ENCODE data around the gene MYO3B. TPM values are rescaled to one million over a fixed set of nuclear protein-coding genes. Genes with fewer than 3 reads are reported as not detected.

MYO3B gene
- total and polyA plus RNA-seq, 3 donors from 2014 or later, result 1.4 to 3.5 (median 2.5) TPM

DNA sequence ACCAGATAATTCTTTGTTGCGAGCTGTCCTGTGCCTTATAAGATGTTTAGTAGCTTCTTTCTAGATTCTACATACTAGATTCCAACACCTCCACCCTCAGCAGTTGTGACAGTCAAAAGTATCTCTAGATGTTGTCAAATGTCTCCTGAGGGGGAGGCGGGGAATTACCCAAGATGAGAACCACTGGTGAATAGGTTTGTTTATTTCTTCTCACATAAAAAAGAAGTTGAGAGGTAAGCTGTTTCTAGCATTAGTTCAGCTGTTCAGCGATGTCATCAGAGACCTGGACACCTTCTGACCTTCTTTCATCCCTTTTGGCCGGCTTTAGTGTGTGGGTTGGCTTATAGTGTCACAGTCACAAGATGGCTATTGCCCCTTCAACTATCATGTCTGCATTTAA lies 299.7 kb downstream of the MYO3B start:
- 69% methylated on average over 4 of the region's 4 CpGs for WGBS, 2 donors
- Histone ChIP-seq H3K27me3 (no peaks in the 10 kb centered on the region), H3K36me3 (ENCODE audit: low read depth, missing control alignments) (no peaks in the 10 kb centered on the region), H3K4me3 (no peak overlapping the region), H3K4me1 (no peaks in the 10 kb centered on the region), H3K27ac (no peak overlapping the region), H3K9me3 (no peaks in the 10 kb centered on the region)
- intact Hi-C loops (cut with DNase I; ENCODE audit: low total_unique reads), result no loop called here
- TF ChIP-seq, protein P1, sequence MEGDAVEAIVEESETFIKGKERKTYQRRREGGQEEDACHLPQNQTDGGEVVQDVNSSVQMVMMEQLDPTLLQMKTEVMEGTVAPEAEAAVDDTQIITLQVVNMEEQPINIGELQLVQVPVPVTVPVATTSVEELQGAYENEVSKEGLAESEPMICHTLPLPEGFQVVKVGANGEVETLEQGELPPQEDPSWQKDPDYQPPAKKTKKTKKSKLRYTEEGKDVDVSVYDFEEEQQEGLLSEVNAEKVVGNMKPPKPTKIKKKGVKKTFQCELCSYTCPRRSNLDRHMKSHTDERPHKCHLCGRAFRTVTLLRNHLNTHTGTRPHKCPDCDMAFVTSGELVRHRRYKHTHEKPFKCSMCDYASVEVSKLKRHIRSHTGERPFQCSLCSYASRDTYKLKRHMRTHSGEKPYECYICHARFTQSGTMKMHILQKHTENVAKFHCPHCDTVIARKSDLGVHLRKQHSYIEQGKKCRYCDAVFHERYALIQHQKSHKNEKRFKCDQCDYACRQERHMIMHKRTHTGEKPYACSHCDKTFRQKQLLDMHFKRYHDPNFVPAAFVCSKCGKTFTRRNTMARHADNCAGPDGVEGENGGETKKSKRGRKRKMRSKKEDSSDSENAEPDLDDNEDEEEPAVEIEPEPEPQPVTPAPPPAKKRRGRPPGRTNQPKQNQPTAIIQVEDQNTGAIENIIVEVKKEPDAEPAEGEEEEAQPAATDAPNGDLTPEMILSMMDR (IDR thresholded peaks at IDR 0.05), result no peak
- TF ChIP-seq POLR2A (IDR thresholded peaks at IDR 0.05), result no peak
- DNase-seq, result no peak

DNA sequence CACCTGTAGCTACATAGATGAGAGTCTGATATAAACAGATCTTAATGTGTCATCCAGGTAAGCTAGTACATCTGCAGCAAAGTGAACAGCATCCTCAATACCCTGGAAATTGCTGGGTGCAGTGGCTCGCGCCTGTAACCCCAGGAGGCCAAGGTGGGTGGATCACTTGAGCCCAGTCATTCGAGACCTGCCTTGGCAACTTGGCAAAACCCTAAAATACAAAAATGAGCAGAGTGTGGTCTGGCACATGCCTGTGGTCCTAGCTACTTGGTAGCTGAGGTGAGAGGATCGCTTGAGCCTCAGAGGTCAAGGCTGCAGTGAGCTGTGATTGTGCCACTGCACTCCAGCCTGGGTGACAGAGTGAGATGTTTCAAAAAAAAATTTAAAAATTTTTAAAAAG lies 303.3 kb downstream of the MYO3B start:
- DNase-seq, result no peak
- intact Hi-C loops (cut with DNase I; ENCODE audit: low total_unique reads), result no loop called here
- whole genome bisulfite sequencing, 2 donors, result 87 to 96% methylated on average over 4 of the region's 4 CpGs
- H3K4me3 ChIP-seq, result no peak overlapping the region
- no peaks in the 10 kb centered on the region for H3K9me3 ChIP-seq
- H3K27me3 ChIP-seq, result no peaks in the 10 kb centered on the region
- H3K36me3 ChIP-seq (ENCODE audit: low read depth, missing control alignments), result no peaks in the 10 kb centered on the region
- H3K4me1 ChIP-seq, result no peaks in the 10 kb centered on the region
- H3K27ac ChIP-seq, result no peak overlapping the region
- TF ChIP-seq, protein P1 (IDR thresholded peaks at IDR 0.05), result no peak
- TF ChIP-seq POLR2A (IDR thresholded peaks at IDR 0.05), result no peak

DNA sequence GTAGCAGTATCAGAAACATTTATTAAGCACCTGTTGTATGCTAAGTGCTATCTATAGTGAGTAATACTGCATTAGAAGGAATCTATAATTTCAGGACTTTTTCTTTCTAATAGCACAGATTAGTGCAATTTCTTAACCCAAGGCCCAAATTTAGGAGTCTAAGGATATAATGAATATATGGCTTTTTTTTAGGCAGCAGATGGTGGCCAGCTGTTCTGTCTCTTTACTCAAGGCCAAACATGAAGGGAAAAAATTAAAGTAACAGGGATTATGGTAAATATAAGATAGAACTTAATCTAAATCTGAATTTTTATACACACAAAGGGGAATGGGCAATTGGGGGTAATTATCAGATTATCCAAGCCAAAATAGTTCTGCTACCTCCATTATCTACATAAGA lies 306.6 kb downstream of the MYO3B start:
- no peaks in the 10 kb centered on the region for H3K9me3 ChIP-seq
- H3K27ac ChIP-seq, result no peak overlapping the region
- TF ChIP-seq, protein P1 (IDR thresholded peaks at IDR 0.05), result no peak
- no peak for TF ChIP-seq POLR2A (IDR thresholded peaks at IDR 0.05)
- DNase-seq, result no peak
- no peaks in the 10 kb centered on the region for H3K4me1 ChIP-seq
- H3K4me3 ChIP-seq, result no peak overlapping the region
- no peaks in the 10 kb centered on the region for H3K27me3 ChIP-seq
- no peaks in the 10 kb centered on the region for H3K36me3 ChIP-seq (ENCODE audit: low read depth, missing control alignments)
- intact Hi-C loops (cut with DNase I; ENCODE audit: low total_unique reads), result no loop called here

DNA sequence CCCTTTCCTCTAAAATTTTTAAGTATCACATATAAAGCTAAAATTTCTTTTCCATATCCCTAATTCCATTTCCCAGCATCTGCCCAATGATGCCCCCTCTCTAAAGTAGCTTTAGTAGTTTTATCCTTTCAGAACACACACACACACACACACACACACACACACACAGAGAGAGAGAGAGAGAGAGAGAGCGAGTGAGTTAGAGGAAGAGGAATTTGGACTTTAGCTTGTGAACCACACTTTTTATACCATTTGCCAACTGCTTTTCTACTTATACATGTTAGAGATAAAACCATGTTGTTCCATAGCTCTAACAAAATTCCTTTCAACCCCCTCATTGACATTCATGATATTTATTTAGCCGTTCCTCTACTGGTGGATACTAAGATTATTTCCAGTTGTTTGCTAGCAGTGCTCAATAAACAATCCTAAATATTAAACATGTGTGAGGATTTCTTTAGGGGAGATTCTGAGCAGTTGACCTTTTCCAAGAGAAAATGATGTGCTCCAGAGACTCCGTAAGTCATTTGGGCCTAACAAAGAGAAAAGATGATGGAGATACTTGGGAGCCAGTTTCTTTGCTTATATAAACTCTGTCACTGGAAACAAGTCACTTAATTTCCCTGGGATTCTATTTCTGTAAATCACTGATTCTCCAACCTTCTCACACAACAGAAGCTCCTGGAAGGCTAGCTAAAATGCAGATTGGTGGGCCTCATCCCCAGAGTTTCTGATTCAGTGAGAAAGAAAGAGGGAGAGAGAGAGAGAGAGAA lies 307.5 kb downstream of the MYO3B start:
- intact Hi-C loops (cut with DNase I; ENCODE audit: low total_unique reads), result no loop called here
- Histone ChIP-seq H3K4me3 (no peak overlapping the region), H3K4me1 (no peaks in the 10 kb centered on the region), H3K36me3 (ENCODE audit: low read depth, missing control alignments) (no peaks in the 10 kb centered on the region), H3K9me3 (no peaks in the 10 kb centered on the region), H3K27me3 (no peaks in the 10 kb centered on the region), H3K27ac (no peak overlapping the region)
- 82 to 90% methylated on average over 3 of the region's 3 CpGs for WGBS, 2 donors
- TF ChIP-seq, protein P1 (IDR thresholded peaks at IDR 0.05), result no peak
- TF ChIP-seq POLR2A (IDR thresholded peaks at IDR 0.05), result no peak
- no peak for DNase-seq

DNA sequence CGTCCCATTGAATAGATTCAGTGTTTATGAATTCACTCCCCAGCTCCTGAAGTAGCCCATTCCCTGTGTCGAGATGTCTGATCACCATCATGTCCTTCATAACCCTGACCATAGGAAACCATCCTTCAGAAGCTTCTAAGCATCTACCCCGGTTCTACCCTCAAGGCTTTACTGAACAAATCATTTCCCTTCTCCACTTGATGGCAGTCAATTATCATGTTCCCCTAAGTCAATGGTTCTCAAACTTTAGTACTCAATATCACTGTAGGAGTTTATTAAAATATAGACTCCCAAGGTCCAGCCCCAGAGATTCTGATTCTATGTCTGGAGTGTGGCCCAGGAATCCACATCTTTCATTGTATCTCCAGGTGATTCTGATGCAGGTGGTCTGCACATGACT lies 308.8 kb downstream of the MYO3B start:
- Histone ChIP-seq H3K36me3 (ENCODE audit: low read depth, missing control alignments) (no peaks in the 10 kb centered on the region), H3K9me3 (no peaks in the 10 kb centered on the region), H3K27me3 (no peaks in the 10 kb centered on the region), H3K4me3 (no peak overlapping the region), H3K27ac (no peak overlapping the region), H3K4me1 (no peaks in the 10 kb centered on the region)
- intact Hi-C loops (cut with DNase I; ENCODE audit: low total_unique reads), result no loop called here
- 90 to 91% methylated on average over 3 of the region's 3 CpGs for WGBS, 2 donors
- DNase-seq, result no peak
- no peak for TF ChIP-seq POLR2A (IDR thresholded peaks at IDR 0.05)
- TF ChIP-seq, protein P1 (IDR thresholded peaks at IDR 0.05), result no peak
